D721Med (cell line): Measurements from ENCODE around the gene LDB2.
"Not testable (repeated sequence)": the region's sequence is repeated elsewhere in the genome, so short reads cannot be mapped to it uniquely, and the experiment has no call there.

Experiments
- DNase-seq: peaks from one replicate; pipeline ENCODE4 v3.0.0; 2011; ENCODE audit warnings: low spot score; ENCODE audit not compliant: insufficient read length
- FAIRE-seq: peaks from 2 replicates; lab custom pipeline; 2011; peaks lifted over from hg19 to GRCh38; lab: Jason Lieb, UNC
- TF ChIP-seq, protein P1 (sequence below): IDR thresholded peaks from 2 replicates; pipeline ENCODE4 v1.5.1; 2012; ENCODE audit warnings: mild to moderate bottlenecking, control low read depth; ENCODE audit not compliant: insufficient read depth; ENCODE audit errors: missing control alignments

The LDB2 gene

GRCh38 chr4:16572161-16572560 lies 326.3 kb downstream of the LDB2 start:
- TF ChIP-seq, protein P1, sequence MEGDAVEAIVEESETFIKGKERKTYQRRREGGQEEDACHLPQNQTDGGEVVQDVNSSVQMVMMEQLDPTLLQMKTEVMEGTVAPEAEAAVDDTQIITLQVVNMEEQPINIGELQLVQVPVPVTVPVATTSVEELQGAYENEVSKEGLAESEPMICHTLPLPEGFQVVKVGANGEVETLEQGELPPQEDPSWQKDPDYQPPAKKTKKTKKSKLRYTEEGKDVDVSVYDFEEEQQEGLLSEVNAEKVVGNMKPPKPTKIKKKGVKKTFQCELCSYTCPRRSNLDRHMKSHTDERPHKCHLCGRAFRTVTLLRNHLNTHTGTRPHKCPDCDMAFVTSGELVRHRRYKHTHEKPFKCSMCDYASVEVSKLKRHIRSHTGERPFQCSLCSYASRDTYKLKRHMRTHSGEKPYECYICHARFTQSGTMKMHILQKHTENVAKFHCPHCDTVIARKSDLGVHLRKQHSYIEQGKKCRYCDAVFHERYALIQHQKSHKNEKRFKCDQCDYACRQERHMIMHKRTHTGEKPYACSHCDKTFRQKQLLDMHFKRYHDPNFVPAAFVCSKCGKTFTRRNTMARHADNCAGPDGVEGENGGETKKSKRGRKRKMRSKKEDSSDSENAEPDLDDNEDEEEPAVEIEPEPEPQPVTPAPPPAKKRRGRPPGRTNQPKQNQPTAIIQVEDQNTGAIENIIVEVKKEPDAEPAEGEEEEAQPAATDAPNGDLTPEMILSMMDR: no peak
- FAIRE-seq (no peak), DNase-seq (no peak)

- FAIRE-seq (no peak), DNase-seq (no peak)
- TF ChIP-seq, protein P1: no peak
These were observed 328.7 kb downstream of the LDB2 start for GRCh38 chr4:16569790-16570189.

GRCh38 chr4:16557316-16557715 lies 341.1 kb downstream of the LDB2 start:
- not testable (repeated sequence) for DNase-seq, FAIRE-seq

GRCh38 chr4:16555156-16555555 lies 343.3 kb downstream of the LDB2 start:
- DNase-seq (no peak), FAIRE-seq (no peak)
- TF ChIP-seq, protein P1: no peak

- TF ChIP-seq, protein P1: no peak
- FAIRE-seq (no peak), DNase-seq (no peak)
These were observed 347.9 kb downstream of the LDB2 start for GRCh38 chr4:16550531-16550930.

DNA sequence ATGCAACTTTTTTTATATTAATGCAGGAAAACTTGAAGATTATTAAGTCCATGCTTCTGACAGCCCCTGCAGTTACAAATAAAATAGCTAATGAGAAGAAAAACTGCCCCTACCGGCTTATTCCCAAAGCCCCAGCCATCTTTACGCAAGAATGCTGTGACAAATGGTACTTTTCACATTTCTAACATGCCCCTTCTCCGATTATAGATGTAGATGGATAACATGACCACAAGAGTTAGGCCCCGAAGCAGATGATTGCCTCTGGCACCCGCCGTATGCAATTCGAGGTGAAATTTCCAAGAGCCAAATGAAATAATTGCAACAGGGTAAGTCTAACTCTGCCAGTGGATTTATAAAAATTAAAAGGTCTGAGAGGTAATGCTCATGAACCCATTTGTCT lies 352.8 kb downstream of the LDB2 start:
- TF ChIP-seq, protein P1: no peak
- FAIRE-seq: no peak
- DNase-seq: no peak

- TF ChIP-seq, protein P1: no peak
- no peak for DNase-seq
- no peak for FAIRE-seq
These were observed 353.6 kb downstream of the LDB2 start for GRCh38 chr4:16544869-16545268.

DNA sequence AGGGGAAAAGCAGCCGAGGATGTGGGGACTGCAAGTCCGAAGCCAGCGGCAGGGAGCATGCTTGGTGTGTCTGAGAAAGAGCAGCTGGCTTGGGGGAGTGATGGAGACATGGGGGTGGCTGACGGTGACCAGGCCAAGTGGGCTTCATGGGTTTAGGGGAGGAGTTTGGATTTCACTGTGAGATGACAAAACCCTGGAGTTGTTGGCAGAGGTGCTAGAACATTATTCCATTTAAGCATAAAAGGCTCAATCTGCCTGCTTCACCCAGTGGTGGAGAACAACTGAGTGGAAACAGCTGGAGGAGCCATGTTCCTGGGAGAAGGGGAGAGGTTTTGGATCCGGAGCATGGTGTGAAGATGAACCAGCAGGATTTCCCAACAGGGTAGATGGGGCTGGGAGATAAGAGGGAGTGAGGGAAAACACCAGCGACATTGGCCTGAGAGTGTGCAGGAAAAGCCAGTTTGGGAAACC lies 354.2 kb downstream of the LDB2 start:
- TF ChIP-seq, protein P1: no peak

More for the DNA sequence above, 354.2 kb downstream of the LDB2 start:
- DNase-seq (no peak), FAIRE-seq (no peak)
